GM20000 (cell line): ENCODE data around the gene SEPTIN3.

Experiments used
- DNase-seq: peaks from one replicate; pipeline ENCODE4 v3.0.0; 2012; ENCODE audit warnings: low spot score
- TF ChIP-seq, protein P1 (sequence below): IDR thresholded peaks from 2 replicates; pipeline ENCODE4 v1.5.1; 2012; ENCODE audit warnings: mild to moderate bottlenecking, control low read depth; ENCODE audit errors: extremely low read depth, missing control alignments

Gene SEPTIN3

GRCh38 chr22:41969110-41969646 is at the start of gene SEPTIN3:
Gene SEPTIN3, plus strand, starts transcription at chr22:41969443. Its CDS starts 2,050 bp downstream, at chr22:41971493.
- DNase-seq = no peak
- TF ChIP-seq, protein P1, sequence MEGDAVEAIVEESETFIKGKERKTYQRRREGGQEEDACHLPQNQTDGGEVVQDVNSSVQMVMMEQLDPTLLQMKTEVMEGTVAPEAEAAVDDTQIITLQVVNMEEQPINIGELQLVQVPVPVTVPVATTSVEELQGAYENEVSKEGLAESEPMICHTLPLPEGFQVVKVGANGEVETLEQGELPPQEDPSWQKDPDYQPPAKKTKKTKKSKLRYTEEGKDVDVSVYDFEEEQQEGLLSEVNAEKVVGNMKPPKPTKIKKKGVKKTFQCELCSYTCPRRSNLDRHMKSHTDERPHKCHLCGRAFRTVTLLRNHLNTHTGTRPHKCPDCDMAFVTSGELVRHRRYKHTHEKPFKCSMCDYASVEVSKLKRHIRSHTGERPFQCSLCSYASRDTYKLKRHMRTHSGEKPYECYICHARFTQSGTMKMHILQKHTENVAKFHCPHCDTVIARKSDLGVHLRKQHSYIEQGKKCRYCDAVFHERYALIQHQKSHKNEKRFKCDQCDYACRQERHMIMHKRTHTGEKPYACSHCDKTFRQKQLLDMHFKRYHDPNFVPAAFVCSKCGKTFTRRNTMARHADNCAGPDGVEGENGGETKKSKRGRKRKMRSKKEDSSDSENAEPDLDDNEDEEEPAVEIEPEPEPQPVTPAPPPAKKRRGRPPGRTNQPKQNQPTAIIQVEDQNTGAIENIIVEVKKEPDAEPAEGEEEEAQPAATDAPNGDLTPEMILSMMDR = no peak

GRCh38 chr22:41920271-41920976 is 48.8 kb upstream of the SEPTIN3 start:
- TF ChIP-seq, protein P1 = no peak
- DNase-seq = no peak

DNA sequence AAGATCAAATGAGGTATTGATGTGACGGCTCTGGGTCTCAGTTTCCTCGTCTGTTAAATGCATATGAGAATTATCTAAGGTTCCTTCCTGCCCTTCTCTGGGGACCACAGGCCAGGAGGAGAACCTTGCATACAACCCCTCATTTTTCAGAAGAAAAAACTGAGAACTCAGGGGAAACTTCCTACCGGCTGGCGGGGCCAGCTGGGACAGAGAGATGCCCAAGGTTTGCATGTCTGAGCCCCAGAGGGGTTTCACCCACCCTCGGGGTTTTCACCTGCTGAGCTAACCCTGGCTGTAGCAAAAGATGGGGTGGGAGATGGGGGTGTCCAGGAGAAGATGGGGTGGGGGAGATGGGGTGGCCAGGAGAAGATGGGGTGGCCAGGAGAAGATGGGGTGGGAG is 46.9 kb upstream of the SEPTIN3 start:
- TF ChIP-seq, protein P1 = no peak
- DNase-seq = no peak

GRCh38 chr22:41922940-41923594 is 46.2 kb upstream of the SEPTIN3 start:
- DNase-seq = no peak
- TF ChIP-seq, protein P1 = no peak

- TF ChIP-seq, protein P1 = no peak
Measured at GRCh38 chr22:41923595-41924276, 45.5 kb upstream of the SEPTIN3 start.

GRCh38 chr22:41925783-41926460 is 43.3 kb upstream of the SEPTIN3 start:
- DNase-seq = peak; percentile 72
- TF ChIP-seq, protein P1 = peak; percentile 96

More at GRCh38 chr22:41923595-41924276, 45.5 kb upstream of the SEPTIN3 start:
- DNase-seq = no peak
